CD4-positive, alpha-beta T cell treated with Interleukin-4 for 1 hour (primary cell): ENCODE measurements around the gene CCDC198.

Source experiments
- DNase-seq, 2 donors: peaks; one replicate each; pipeline ENCODE4 v3.0.0-alpha.2; 2020 to 2022

Gene CCDC198

GRCh38 chr14:57462551-57462950 lies 31.1 kb downstream of the CCDC198 start:
- DNase-seq, result no peak

GRCh38 chr14:57461777-57462320 lies 31.8 kb downstream of the CCDC198 start:
- no peak for DNase-seq

GRCh38 chr14:57435923-57436322 lies 57.7 kb downstream of the CCDC198 start:
- no peak for DNase-seq

- DNase-seq, result no peak
Observed at GRCh38 chr14:57420986-57421385, 72.7 kb downstream of the CCDC198 start.

GRCh38 chr14:57420033-57420432 lies 73.6 kb downstream of the CCDC198 start:
- no peak for DNase-seq
